Calu3 (cell line): ENCODE measurements around the gene CTAGE1. TPM values are rescaled to one million over a fixed set of nuclear protein-coding genes. Genes with fewer than 3 reads are reported as not detected.

Experiments used
- BruUV-seq: library from RNA; stranded (reverse); fragments of 400-500 nt; replicated peaks from 2 replicates; lab custom pipeline; 2021; lab: Mats Ljungman, UMichigan
- CTCF ChIA-PET: fragments of 300-600 bp; sonication (Branson Sonifier 250); formaldehyde crosslinking; loops from one replicate; lab custom pipeline; 2022; ENCODE audit warnings: antibody characterized with exemption; lab: Charles Lee
- DNase-seq: peaks from one replicate; pipeline ENCODE4 v3.0.0; 2022
- H3K27ac Mint-ChIP-seq: one replicate; pipeline ENCODE4 v1.8.0; 2022; ENCODE audit warnings: mixed read lengths; ENCODE audit not compliant: unreplicated experiment
- H3K27me3 Mint-ChIP-seq: one replicate; pipeline ENCODE4 v1.8.0; 2022; ENCODE audit warnings: mixed read lengths; ENCODE audit not compliant: unreplicated experiment
- H3K36me3 Mint-ChIP-seq: one replicate; pipeline ENCODE4 v1.8.0; 2022; ENCODE audit warnings: mild to moderate bottlenecking, moderate library complexity, mixed read lengths; ENCODE audit not compliant: insufficient read depth, unreplicated experiment
- H3K4me1 Mint-ChIP-seq: one replicate; pipeline ENCODE4 v1.8.0; 2022; ENCODE audit warnings: mild to moderate bottlenecking, low read depth, mixed read lengths; ENCODE audit not compliant: unreplicated experiment
- H3K4me3 Mint-ChIP-seq: one replicate; pipeline ENCODE4 v1.8.0; 2022; ENCODE audit warnings: mild to moderate bottlenecking, low read depth, moderate library complexity, mixed read lengths; ENCODE audit not compliant: unreplicated experiment
- H3K9me3 Mint-ChIP-seq: one replicate; pipeline ENCODE4 v1.8.0; 2022; ENCODE audit warnings: low read depth, mixed read lengths; ENCODE audit not compliant: unreplicated experiment
- CTCF ChIP-seq: fragments of 200-600 bp; IDR thresholded peaks from one replicate; pipeline ENCODE4 v1.8.0; 2022; ENCODE audit warnings: antibody characterized with exemption; ENCODE audit not compliant: unreplicated experiment
- intact Hi-C: fragments of 100-400 bp; cut with micrococcal nuclease; formaldehyde crosslinking; loops from one replicate; pipeline ENCODE4 v1.10.0; 2022; ENCODE audit not compliant: unreplicated experiment
- total RNA-seq: library from RNA; stranded (reverse); gene quantifications from 2 replicates; pipeline ENCODE4 v1.2.3, GENCODE V29; 2022

The CTAGE1 gene
- total RNA-seq, 1 experiment from 2014 or later: not detected

- intact Hi-C loops: loop anchor here (10.0 kb wide), 1 partner anchor 61 kb away; no protein-coding TSS in a partner anchor
- BruUV-seq: no TSS peak
- TF ChIP-seq CTCF: no peak
- Mint-ChIP-seq H3K27ac (no peak overlapping the region), H3K9me3 (no peaks in the 10 kb centered on the region), H3K27me3 (no peaks in the 10 kb centered on the region), H3K36me3 (peaks cover 4% of the 10 kb centered on the region), H3K4me1 (peaks cover 18% of the 10 kb centered on the region), H3K4me3 (no peak overlapping the region)
- CTCF ChIA-PET: no interaction called here
- DNase-seq: no peak
Measured at GRCh38 chr18:22456116-22456480, 38.4 kb upstream of the CTAGE1 start.

- Mint-ChIP-seq H3K27me3 (no peaks in the 10 kb centered on the region), H3K4me3 (no peak overlapping the region), H3K36me3 (peaks cover 4% of the 10 kb centered on the region), H3K9me3 (peaks cover 3% of the 10 kb centered on the region), H3K4me1 (peaks cover 18% of the 10 kb centered on the region), H3K27ac (no peak overlapping the region)
- no peak for DNase-seq
- TF ChIP-seq CTCF: no peak
- CTCF ChIA-PET: no interaction called here
- no TSS peak for BruUV-seq
- intact Hi-C loops: loop anchor here (10.0 kb wide), 1 partner anchor 61 kb away; no protein-coding TSS in a partner anchor
Measured at GRCh38 chr18:22455425-22456115, 37.9 kb upstream of the CTAGE1 start.

- TF ChIP-seq CTCF: no peak
- no peak overlapping the region for H3K4me3 Mint-ChIP-seq
- H3K27ac Mint-ChIP-seq: no peak overlapping the region
- peaks cover 4% of the 10 kb centered on the region for H3K36me3 Mint-ChIP-seq
- no peaks in the 10 kb centered on the region for H3K27me3 Mint-ChIP-seq
- no TSS peak for BruUV-seq
- CTCF ChIA-PET: no interaction called here
- H3K9me3 Mint-ChIP-seq: peaks cover 14% of the 10 kb centered on the region
- intact Hi-C loops: loop anchor here (10.0 kb wide), 1 partner anchor 59 kb away; no protein-coding TSS in a partner anchor
- DNase-seq: no peak
- peaks cover 18% of the 10 kb centered on the region for H3K4me1 Mint-ChIP-seq
Measured at GRCh38 chr18:22453315-22453714, 35.6 kb upstream of the CTAGE1 start.

GRCh38 chr18:22452226-22452668 is 34.5 kb upstream of the CTAGE1 start:
- H3K27ac Mint-ChIP-seq: peak overlapping the region; percentile 62

More at GRCh38 chr18:22452226-22452668, 34.5 kb upstream of the CTAGE1 start:
- TF ChIP-seq CTCF: no peak
- CTCF ChIA-PET: interaction anchor here (1.1 kb wide), 1 partner anchor 11 kb away, joined by 6 read pairs; no protein-coding TSS in a partner anchor
- H3K27me3 Mint-ChIP-seq: no peaks in the 10 kb centered on the region
- peaks cover 4% of the 10 kb centered on the region for H3K36me3 Mint-ChIP-seq
- H3K9me3 Mint-ChIP-seq: peaks cover 14% of the 10 kb centered on the region
- H3K4me1 Mint-ChIP-seq: peaks cover 18% of the 10 kb centered on the region
- intact Hi-C loops: loop anchor here (10.0 kb wide), 1 partner anchor 57 kb away; no protein-coding TSS in a partner anchor
- BruUV-seq: no TSS peak
- peak overlapping the region; percentile 12 for H3K4me3 Mint-ChIP-seq
- DNase-seq: no peak
